ENCODE data around the gene MCF2L2. TPM values are rescaled to one million over a fixed set of nuclear protein-coding genes. Genes with fewer than 3 reads are reported as not detected.
"Not testable (repeated sequence)": the region's sequence is repeated elsewhere in the genome, so short reads cannot be mapped to it uniquely, and the experiment has no call there.

MCF2L2 gene
- total RNA-seq (2014; rRNA removed; shearing (Covaris generic)) = 0.05 TPM in 1 of 2 replicates, not detected in the other

DNA sequence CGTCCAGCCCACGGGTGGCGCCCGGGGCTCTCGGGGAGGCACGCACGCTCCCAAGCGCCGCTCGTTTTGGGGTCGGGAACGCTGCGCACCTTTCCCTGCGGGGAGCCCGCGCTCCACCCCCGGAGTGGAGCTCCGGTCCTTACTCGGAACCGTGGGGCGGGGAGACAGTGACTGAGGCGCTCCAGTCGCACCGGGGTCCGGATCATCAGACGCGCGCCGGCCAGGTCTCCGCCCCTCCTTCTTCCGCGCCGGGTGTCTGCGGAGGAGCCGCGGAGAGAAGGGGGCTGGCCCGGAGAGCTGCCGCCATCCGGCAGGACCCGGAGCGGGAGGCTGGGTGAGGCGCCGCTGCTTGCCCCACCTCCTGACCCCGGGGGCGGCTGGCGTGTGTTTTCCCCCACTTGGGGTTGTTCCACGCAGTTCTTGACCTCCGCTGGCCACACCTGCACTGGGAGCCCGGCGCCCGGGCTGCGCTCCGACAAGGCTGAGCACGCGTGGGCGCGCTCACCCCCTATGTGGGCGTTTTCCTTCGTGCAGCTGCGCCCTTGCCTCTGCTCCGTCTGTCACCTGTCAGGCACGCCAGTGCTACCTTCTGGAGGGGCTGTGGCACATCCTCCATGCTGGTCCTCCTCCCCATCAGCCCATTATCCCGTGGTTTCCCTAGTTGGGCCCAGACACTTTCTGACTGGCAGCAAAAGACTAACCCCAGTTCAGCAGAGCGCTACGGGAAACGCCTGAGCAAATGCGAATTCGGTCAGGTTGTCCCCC lies at the start of gene MCF2L2:
MCF2L2 (minus strand) TSS at position 173 of the 765 bp plus-strand sequence. CDS start 642 bp downstream, outside the sequence.
- no peak for DNase-seq (ENCODE audit: low spot score)

DNA sequence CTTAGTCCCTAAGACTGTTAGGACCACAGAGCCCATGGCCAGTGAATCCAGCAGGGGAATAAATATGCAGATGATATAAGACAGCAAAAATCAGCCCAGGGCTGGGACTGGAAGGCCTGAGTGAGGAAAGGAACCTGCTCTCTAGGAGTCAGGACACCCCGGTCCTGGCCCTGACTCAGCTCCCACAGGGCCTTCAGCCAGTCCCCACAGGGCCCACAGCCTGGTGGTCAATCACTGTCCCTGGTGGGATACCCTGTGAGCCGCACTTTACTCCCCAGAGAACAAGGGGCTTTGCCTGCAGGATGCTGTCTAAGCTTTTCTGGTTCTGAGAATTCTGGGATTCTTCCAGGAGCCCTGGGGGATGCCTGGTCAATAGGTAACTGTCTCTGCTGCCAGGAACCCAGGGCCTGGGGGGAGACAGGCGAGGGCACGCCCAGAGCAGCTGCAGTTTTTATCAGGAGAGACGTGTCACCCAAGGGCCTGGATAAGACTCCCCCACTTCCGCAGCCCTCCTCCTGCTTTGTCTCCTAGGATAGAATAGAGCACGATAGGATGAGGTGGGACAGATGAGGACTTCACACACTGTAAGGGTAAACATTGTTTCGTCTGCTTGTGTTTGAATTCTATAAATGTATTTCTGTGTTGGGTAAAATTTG lies 49.5 kb upstream of the MCF2L2 start:
- no peak for DNase-seq (ENCODE audit: low spot score)

DNA sequence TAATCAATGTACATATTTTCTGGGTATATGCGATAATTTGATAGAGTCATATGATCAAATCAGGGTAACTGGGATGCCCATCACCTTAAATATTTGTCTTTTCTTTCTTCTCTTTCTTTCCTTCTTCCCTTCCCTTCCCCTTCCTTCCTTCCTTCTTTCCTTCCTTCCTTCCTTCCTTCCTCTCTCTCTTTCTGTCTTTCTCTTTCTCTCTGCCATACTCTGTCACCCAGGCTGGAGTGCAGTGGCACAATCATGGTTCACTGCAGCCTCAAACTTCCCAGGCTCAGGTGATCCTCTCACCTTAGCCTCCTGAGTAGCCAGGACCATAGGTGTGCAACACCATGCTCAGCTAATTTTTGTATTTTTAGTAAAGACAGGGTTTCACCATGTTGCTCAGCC lies 47.3 kb upstream of the MCF2L2 start:
- DNase-seq (ENCODE audit: low spot score) = not testable (repeated sequence)

DNA sequence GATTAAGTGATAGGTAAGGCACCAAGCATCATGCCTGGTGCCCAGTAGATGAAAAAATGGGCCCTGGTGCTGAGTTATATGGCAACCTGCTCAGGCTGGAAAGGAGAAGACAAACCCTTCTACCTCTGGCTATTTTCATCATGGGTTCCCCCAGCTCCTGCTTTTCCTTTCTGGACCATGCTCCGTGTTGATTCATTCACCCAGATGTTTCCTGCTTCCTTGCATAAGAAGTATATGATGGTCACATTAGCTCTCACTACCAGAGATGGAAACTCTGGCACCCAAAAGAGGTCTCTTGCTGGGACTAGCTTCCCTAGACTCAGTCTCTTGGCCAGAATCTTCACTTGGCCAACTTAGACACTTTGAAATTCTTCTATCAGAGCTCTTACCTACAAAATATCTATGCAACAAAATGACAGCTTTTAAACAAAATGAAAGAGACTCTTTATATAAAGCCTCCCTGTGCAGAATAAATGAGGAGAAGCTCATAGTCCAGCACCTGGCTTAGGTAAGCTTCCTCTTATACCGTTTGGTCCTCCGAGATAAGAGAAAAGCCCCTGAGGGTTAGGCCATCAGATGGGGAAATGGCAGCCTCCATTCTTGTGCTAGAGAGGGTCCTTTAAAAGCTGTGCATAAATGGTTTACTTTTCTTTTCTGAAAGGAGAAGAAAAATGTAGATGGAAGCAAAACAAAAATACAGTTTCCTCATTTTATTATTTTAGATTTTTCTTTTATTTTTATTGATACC lies 46.8 kb upstream of the MCF2L2 start:
- DNase-seq (ENCODE audit: low spot score) = no peak

GRCh38 chr3:183473969-183474368 lies 45.5 kb upstream of the MCF2L2 start:
- DNase-seq (ENCODE audit: low spot score) = no peak

DNA sequence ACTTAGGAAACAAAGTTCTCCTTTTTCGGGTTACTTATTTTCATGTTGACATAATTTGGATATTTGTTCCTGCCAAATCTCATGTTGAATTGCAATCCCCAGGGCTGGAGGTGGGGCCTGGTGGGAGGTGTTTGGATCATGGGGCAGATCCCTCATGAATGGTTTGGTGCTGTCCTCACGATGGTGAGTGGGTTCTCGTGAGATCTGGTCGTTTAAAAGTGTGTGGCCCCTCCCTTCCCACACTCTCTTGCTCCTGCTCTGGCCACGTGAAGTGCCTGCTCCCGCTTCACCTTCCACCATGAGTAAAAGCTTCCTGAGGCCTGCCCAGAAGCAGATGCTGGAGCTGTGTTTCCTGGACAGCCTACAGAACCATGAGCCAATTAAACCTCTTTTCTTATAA lies 43.7 kb upstream of the MCF2L2 start:
- DNase-seq (ENCODE audit: low spot score) = no peak

GRCh38 chr3:183468424-183468823 lies 40.0 kb upstream of the MCF2L2 start:
- no peak for DNase-seq (ENCODE audit: low spot score)

- no peak for DNase-seq (ENCODE audit: low spot score)
Observed at GRCh38 chr3:183466575-183466974, 38.2 kb upstream of the MCF2L2 start.

DNA sequence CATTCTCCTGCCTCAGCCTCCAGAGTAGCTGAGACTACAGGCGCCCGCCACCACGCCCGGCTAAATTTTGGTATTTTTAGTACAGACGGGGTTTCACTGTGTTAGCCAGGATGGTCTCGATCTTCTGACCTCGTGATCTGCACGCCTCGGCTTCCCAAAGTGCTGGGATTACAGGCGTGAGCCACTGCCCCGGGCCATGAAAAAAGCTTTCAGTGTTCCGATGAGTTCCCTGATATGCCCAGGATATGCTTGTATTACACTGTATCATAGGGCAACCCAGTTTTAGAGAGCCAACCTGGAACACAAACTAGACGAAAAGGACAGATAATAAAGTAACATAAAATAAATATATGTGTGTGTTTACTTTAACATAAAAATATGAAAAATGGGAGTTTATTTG lies 37.3 kb upstream of the MCF2L2 start:
- not testable (repeated sequence) for DNase-seq (ENCODE audit: low spot score)

DNA sequence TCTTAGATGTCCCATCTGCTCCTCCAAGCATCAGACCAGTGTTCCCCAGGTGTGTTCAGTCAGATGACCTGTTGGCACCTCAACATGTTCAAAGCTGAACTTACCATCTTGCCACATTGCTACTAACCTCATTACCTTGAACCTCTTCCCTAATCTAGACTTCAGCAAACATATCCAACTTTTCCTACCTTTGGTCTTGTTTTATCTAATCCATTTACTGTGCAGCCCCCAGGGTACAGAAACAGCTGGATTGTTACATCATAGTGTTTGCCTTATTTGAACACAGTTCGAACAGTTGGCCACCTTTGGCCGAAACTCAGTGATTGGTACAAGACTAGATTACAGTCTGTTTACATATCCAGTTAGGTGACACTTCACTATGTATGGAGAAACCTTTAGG lies 36.1 kb upstream of the MCF2L2 start:
- no peak for DNase-seq (ENCODE audit: low spot score)

DNA sequence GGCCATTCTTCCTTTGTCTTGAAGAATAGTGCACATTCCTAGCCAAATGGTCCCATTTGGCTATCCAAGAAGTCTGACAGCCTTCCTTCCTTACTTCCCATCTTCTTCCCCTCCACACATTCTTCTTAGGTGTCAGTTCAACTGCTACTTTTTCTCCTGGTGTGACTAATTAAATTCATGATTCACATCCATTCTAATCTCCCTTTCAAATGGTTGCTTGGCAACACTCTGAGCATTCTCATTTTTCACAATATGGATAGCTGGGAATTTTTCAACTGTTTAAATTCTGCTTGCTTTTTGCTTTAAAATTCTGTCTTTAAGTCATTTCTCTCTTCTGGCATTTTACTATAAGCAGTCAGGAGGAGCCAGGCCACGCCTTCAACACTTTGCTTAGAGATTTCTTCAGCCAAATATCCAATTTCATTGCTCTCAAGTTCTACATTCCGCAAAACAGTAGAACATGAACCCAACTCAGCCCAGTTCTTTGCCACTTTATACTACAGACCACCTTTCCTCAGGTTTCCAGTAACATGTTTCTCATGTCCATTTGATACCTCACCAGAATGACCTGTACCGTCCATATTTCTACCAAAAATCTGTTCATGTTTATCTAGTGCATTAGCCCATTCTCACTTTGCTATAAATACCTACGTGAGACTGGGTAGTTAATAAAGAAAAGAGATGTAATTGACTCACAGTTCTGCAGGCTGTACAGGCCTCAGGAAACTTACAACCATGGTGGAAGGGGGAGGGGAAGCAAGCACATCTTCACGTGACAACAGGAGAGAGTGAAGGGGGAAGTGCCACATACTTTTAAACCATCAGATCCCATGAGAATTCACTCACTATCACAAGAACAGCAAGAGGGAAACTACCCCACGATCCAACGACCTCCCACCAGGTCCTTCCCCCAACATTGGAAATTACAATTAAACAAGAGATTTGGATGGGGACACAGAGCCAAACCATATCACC lies 31.9 kb upstream of the MCF2L2 start:
- DNase-seq (ENCODE audit: low spot score) = no peak

- DNase-seq (ENCODE audit: low spot score) = peak; percentile 19
Observed at GRCh38 chr3:183455089-183455488, 26.7 kb upstream of the MCF2L2 start.

- no peak for DNase-seq (ENCODE audit: low spot score)
Observed at GRCh38 chr3:183454064-183454463, 25.6 kb upstream of the MCF2L2 start.

- DNase-seq (ENCODE audit: low spot score) = no peak
Observed at GRCh38 chr3:183449791-183450190, 21.4 kb upstream of the MCF2L2 start.

- DNase-seq (ENCODE audit: low spot score) = no peak
Observed at GRCh38 chr3:183449391-183449790, 21.0 kb upstream of the MCF2L2 start.

DNA sequence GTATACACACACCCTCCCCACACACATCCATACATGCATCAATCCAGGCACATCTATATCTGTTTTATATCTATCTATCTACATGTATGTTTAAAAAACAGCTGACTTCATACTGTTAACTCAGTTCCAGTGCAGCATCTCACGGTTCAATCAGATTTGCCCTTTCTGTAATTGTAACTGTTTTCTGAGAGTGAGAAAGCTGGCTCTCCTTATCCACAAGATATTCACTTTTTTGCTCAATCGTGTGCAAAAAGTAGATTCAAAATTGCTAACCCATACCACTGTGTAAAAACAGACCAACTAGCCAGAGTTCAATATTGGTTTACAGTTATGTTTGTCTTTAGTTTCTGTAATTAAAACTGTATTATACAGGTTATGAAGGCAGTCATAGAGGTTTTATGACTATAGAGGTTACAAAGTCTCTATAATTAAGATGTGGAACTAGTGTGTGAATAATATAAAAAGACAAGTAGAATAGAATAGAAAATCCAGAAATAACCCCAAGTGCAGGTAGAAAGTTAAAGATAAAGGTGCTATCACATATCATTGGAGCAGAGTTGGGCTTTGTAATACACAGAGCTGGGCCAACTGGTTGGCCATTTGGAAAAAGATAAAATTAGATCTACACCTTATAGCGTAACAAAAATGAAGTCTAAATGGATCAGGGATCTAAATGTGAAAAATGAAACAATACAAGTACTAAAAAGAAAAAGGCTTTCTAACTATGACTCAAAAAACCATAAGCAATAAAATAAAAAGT lies 20.1 kb upstream of the MCF2L2 start:
- DNase-seq (ENCODE audit: low spot score) = no peak

GRCh38 chr3:183447206-183448001 lies 19.0 kb upstream of the MCF2L2 start:
- DNase-seq (ENCODE audit: low spot score) = no peak

- no peak for DNase-seq (ENCODE audit: low spot score)
Observed at GRCh38 chr3:183446838-183447205, 18.4 kb upstream of the MCF2L2 start.

DNA sequence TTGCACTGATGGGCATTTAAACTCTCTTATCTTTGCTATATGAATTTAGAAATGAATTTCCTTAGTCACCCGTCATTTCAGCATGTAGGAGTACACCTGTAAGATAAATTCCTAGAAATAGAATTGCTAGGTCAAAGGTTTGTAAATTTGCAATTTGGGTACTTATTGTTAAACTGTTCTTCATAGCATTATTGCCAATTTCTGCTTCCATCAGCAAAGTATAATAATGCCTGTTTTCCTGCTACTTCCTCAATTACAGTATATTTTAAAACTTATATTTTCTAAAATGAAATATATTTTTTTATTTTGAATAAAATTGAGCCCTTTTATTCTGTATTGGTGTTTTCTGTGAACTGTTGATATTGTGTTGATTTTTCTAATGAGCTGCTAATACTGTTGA lies 16.3 kb upstream of the MCF2L2 start:
- no peak for DNase-seq (ENCODE audit: low spot score)

Measured in HT-29 (cell line).